ENCODE data around the gene PDCD2L.

PDCD2L gene

GRCh38 chr19:34474233-34474989 is 70.2 kb downstream of the PDCD2L start:
- FAIRE-seq = no peak

DNA sequence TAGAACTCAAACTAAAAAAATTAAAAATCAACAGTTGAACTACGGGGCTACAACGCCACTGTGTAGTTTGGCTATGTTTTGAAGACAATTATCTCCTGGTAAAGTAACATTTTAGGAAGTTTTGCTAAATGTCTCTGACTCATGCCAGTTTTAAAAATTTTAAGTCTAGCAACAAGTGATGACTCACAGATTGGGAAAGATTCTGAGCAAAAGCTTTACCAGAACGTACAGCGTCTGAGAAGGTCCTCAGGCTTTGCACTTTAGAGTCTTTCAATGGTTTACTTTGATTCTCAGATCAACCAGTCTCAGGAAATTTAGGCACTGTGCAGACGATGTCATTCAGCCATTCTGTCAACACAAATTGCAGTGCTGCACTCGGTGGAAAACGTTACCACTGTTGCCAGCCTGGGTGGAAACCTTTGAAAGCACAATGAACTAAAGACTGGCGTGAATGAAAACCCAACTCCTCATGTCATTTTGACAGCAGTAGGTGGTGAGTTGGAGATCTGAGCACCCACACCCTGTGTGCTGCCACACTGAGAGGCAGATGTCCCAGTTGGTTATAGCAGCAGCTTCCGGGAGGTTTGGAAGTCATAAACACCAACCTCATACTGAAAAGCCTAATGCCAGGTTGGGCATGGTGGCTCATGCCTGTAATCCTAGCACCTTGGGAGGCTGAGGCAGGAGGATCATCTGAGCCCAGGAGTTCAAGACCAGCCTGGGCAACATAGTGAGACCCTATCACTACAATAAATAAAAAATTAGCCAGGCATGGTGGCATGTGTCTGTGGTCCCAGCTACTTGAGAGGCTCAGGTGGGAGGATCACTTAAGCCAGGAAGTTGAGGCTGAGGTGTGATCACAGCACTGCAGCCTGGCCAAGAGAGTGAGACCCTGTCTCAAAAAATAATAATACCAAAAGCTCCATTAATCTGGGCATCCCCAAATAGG is 71.1 kb downstream of the PDCD2L start:
- no peak for FAIRE-seq

All from colon (tissue), 2 donors.